GM04504 (cell line): ENCODE measurements around the gene LRP1-AS.
A peak's percentile ranks its signal among the peaks of the same experiment; 100 is the strongest.

Experiments
- DNase-seq: peaks from one replicate; pipeline ENCODE4 v3.0.0-alpha.2; 2012; ENCODE audit warnings: low read depth

Gene LRP1-AS

GRCh38 chr12:57160040-57160439 is 12.6 kb upstream of the LRP1-AS start:
- DNase-seq: no peak

- no peak for DNase-seq
These were observed 11.9 kb upstream of the LRP1-AS start for GRCh38 chr12:57159311-57159710.

DNA sequence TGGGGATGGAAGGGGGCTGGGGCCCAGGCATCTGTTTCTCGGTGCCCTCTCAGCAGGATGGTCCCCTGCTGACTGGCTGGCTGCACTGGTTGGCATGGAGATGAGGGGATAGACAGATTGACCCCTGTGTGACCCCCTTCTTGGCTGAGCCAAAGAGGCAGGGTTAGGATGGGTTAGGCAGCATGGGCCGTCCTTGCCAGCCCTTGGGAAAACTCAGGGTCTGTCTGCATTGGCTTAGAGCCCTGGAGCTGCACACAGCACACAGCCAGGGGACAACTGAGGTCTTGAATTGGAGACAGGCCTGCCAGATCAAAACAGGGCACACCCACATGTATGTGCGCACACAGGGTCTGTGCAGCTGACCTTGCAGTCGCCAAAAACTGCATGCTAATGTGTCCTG is 11.2 kb upstream of the LRP1-AS start:
- DNase-seq: no peak

GRCh38 chr12:57158186-57158585 is 10.8 kb upstream of the LRP1-AS start:
- DNase-seq: no peak

DNA sequence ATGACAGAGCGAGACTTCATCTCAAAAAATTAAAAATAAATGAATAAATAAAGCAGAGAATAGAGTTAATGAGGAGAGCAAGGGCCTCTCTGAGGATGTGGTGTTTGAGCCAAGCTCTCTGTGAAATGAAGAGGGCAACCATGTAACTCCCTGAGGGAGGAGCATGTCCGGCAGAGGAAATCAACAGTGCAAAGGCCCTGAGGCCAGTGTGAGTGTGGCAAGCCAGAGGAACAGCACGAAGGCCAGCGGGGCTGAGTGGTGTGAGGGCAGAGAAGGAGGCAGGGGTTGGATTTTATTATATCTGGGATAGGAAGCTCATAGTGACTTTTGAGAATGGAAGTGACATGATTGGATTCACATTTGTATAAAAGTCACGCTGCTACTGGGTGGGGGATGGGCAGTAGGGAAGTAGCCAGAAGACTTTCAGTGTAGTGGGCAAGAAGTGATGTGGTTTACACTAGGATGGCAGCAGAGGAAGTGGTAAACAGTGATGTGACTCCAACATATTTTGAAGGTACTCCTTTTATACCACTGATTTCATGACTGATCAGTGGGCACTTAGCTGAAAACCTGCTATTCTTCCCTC is 10.3 kb upstream of the LRP1-AS start:
- no peak for DNase-seq

- no peak for DNase-seq
These were observed 9.4 kb upstream of the LRP1-AS start for GRCh38 chr12:57156701-57157403.

DNA sequence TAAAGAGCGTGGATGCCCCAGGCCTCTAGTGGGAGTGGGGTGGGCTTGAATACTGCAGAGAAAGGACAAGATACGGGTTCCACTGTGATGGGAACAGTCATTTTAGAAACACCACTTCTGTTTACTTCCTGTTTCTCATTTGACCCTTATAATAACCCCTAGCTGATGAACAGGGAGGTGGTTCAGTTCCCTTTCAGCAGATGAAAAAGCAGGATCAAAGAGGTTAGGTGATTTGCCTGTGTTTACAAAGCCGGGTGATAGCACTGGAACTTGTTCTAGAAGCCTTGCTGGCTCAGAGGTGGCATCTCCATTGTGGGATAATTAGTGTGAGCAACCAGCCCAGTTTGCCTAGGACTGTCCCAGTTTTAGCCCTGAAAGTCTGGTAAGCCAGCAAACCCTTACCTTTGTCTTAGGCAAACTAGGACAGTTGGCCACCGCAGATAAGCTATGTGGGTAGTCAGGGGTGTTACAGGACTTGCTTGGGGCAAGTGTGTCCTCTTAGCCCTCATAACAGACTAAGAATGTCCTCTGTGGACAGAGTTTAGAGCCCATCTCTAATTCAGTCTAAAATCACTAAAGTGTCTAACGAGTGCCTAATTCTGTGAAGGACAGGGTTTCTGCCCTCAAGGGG is 7.5 kb upstream of the LRP1-AS start:
- DNase-seq: no peak

DNA sequence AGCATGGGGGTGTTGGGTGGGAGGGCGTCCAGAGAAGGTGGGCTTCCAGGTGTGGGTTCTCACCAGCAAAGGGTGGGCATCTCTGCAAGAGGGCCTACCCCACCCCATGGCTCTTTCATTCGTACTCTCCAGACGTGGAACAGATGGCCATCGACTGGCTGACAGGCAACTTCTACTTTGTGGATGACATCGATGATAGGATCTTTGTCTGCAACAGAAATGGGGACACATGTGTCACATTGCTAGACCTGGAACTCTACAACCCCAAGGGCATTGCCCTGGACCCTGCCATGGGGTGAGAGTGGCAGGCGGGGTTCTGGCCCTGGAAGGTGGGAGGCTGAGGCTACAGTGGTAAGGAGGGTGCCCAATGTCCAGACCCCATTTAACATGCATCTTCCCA is 6.7 kb upstream of the LRP1-AS start:
- no peak for DNase-seq

- no peak for DNase-seq
These were observed 6.1 kb upstream of the LRP1-AS start for GRCh38 chr12:57153415-57153997.

GRCh38 chr12:57152639-57153038 is 5.2 kb upstream of the LRP1-AS start:
- DNase-seq: no peak

DNA sequence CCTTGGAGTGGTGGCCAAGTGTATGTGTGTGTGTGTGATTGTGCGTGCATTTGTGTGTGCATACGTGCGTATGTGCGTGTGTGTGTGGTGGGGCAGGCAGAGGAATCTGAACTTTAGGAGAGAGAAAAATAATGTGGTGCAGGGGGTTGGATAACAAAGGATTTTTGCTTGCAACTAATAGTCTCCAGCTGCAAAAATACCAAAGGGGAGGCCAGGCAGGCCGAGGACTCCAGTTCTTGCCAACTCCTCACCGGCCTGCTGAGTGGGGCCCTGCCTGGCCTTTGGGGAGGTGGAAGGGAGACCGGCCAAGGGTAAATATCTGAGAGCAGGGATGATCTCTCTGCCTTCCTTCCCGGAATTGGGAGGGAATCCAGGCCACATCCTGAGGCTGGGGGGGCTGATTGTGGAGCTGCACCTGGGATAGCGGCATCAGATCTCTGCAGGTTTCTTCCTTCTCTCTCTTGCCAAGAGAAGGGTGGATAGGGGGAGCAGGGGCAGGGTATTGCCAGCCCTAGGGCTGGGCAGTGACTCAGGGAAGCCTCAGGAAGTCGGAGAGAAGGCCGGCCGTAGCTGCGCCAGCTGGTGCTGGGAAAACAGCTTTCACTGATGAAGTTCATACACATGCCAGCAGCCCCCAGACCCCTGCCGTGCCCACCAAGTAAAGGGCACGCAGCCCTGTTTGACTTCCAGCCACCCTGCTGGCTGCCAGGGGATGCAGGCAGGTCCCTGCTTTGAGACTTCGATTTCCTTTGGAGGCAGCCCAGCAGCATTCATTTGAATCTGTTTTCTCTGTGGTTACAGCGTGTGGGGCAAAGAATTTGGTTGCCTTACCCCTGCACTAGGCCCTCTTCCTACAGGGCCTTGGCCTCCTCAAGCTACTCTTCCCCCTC is 4.6 kb upstream of the LRP1-AS start:
- peak; percentile 72 for DNase-seq

DNA sequence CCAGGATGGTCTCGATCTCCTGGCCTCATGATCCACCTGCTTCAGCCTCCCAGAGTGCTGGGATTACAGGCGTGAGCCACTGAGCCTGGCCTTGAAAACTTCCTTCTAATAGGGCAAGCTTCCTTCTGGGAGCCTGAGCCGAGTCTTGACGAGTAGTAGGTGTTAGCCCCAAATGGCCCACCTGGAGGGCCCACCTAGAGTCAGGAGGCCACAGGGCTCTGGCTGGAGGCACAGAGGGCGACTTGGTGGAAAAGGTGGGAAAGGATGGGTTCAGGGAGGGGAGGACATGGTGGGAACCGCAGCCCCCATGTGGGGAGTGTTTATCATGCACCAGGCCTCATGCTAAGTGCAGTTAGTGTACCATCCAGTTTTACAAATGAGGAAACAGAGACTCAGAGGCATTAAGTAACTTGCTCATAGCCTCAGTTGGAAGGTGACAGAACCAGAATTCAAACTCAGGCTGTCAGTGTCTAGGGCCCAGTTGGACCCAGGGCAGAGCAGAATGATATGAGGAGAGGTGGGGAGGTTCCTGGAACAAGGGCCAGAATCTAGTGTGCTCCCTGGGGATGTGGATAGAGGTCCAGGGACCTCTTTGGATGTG is 3.1 kb upstream of the LRP1-AS start:
- no peak for DNase-seq

DNA sequence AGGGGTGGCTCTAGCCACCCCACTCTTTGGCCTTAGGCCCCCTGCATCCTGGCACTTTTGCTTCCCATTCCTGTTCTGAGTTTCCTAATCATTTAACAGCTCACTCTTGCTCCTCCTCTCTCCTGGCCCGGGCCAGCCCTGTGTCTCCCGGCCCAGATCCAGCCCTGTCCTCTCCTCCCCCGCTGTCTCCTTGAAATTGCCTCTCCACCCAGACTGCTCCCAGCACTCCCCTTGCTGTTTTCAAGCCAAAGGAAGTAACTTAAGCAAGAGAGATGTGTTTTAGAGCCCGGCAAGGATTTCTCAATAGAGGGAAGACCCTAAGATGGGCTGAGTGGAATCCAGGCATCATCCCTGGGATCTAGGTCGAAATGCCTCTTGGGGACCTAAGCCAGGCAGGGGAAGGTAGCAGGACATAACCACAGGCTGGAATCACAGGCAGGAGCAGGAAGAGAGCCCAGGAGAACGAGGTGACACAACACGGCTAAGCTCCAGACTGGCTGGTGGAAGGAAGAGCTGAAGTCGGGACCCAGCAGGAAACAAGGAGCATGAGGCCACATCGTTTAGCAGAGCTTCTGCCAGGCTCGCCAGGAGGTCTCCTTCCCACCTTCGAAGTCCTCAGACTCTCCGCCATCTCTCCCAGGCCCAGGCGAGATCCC is 2.0 kb upstream of the LRP1-AS start:
- peak; percentile 67 for DNase-seq

GRCh38 chr12:57148469-57149244 is 1.2 kb upstream of the LRP1-AS start:
- no peak for DNase-seq

- DNase-seq: no peak
These were observed 1.3 kb downstream of the LRP1-AS start for GRCh38 chr12:57146092-57146491.

DNA sequence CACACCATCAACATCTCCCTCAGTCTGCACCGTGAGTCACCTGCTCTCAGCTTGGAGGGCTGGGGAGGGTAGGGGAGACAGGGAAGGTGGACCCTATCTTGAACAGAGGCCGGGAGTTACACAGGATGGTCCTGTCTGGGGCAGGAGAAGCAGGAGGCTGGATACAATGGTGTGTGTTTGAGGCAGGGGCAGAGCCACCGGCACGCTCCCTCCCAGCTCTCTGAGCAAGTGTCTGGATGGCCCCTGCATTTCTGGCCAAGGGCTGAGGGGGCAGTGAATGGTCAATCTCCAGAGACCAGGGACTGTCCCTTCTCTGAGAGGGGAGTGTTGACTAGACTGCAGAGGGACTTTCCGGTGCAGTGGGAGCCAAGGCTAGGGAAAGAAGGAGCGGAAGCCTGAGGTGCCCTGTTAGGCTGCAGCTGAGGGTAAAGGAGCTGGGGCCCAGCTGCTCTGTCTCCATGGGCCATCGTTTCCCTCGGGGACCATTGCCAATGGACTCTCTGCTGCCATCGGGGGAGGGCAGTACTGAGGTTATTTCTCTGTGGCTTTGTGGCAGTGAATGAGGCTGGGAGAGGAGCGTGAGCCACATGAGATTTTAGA is 1.9 kb downstream of the LRP1-AS start:
- no peak for DNase-seq

DNA sequence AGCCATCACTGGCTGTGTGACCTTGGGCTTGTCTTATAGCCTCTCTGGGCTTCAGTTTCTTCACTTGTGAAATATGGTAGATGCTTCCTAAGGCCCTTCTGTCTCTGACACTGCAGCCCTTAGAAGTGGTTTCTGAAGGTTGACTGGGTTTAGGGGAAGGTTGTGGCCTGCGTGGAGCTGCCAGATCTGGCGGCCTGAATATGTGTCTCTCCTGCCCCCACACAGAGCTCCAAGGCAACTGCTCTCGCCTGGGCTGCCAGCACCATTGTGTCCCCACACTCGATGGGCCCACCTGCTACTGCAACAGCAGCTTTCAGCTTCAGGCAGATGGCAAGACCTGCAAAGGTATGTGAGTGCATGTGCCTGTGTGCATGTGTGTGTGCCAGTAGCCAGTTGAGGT is 4.0 kb downstream of the LRP1-AS start:
- no peak for DNase-seq

DNA sequence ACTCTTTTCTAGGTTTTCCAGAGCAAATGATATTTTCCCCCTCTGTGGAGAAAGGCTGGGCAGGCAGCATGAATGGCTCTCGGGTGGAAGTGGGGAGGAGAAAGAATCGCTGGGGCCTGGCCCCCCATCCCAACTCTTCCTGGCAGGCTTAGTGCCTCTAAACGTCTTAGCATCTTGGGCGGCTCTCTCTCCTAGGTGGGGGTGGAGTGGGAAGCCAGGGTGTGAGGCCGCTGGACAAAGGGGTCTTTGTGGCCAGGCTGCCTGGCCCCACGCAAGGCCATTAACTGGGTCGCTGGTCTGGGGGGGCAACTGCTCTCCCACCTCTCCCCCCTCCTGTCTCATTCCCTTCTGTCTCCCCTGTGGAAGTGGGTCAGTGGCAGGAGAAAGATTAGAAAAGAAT is 4.7 kb downstream of the LRP1-AS start:
- DNase-seq: no peak

GRCh38 chr12:57142121-57142520 is 5.3 kb downstream of the LRP1-AS start:
- no peak for DNase-seq

- DNase-seq: no peak
These were observed 6.2 kb downstream of the LRP1-AS start for GRCh38 chr12:57141249-57141648.
